OCI-LY7 (cell line): ENCODE measurements around the gene FAM174C. TPM values are rescaled to one million over a fixed set of nuclear protein-coding genes. Genes with fewer than 3 reads are reported as not detected.

Experiments
- BruUV-seq: library from RNA; stranded (reverse); fragments of 400-500 nt; replicated peaks from 2 replicates; lab custom pipeline; 2021; lab: Mats Ljungman, UMichigan
- CTCF ChIA-PET: fragments of 300-600 bp; sonication (Branson Sonifier 250); formaldehyde crosslinking; loops from one replicate; lab custom pipeline; 2022; ENCODE audit warnings: antibody characterized with exemption; ENCODE audit not compliant: unreplicated experiment; lab: Charles Lee
- POLR2A ChIA-PET: fragments of 300-600 bp; sonication (Branson Sonifier 250); formaldehyde crosslinking; loops from one replicate; lab custom pipeline; 2022; ENCODE audit warnings: antibody characterized with exemption; lab: Charles Lee
- DNase-seq: peaks from one replicate; pipeline ENCODE4 v3.0.0-alpha.2; 2015; ENCODE audit warnings: low spot score
- H2AFZ ChIP-seq: fragments of 200-600 bp; sonication (generic), shearing (Covaris generic); 2 replicates; pipeline ENCODE4 v1.6.1; 2014; ENCODE audit warnings: mild to moderate bottlenecking, antibody characterized with exemption, low read length, moderate library complexity
- H3K27ac ChIP-seq: fragments of 200-600 bp; sonication (generic); 2 replicates; pipeline ENCODE4 v1.5.1; 2014; ENCODE audit warnings: mixed run types, low read depth, mild to moderate bottlenecking, moderate library complexity, low read length, inconsistent platforms; ENCODE audit not compliant: poor library complexity, severe bottlenecking
- H3K36me3 ChIP-seq: fragments of 200-600 bp; sonication (generic); 2 replicates; pipeline ENCODE4 v1.6.1; 2014; ENCODE audit warnings: mild to moderate bottlenecking, antibody characterized with exemption, low read length, moderate library complexity, mixed read lengths; ENCODE audit not compliant: insufficient read depth
- H3K4me1 ChIP-seq: fragments of 200-600 bp; sonication (generic); 2 replicates; pipeline ENCODE4 v1.5.1; 2014; ENCODE audit warnings: mild to moderate bottlenecking, low read length; ENCODE audit not compliant: insufficient read depth, poor library complexity, severe bottlenecking
- H3K4me2 ChIP-seq: fragments of 200-600 bp; sonication (generic); 2 replicates; pipeline ENCODE4 v1.6.1; 2014; ENCODE audit warnings: mild to moderate bottlenecking, low read length
- H3K4me3 ChIP-seq: fragments of 200-600 bp; sonication (generic); 2 replicates; pipeline ENCODE4 v1.5.1; 2014; ENCODE audit warnings: mild to moderate bottlenecking, low read depth, low read length; ENCODE audit not compliant: poor library complexity, severe bottlenecking
- H3K79me2 ChIP-seq: fragments of 200-600 bp; sonication (generic); 2 replicates; pipeline ENCODE4 v1.6.1; 2016; ENCODE audit warnings: low read depth, mild to moderate bottlenecking, low read length, moderate library complexity, mixed read lengths; ENCODE audit not compliant: insufficient read depth
- H3K9me2 ChIP-seq: fragments of 200-600 bp; sonication (generic); 2 replicates; pipeline ENCODE4 v1.6.1; 2016; ENCODE audit warnings: mild to moderate bottlenecking, low read length, mixed read lengths; ENCODE audit not compliant: insufficient read depth
- H3K9me3 ChIP-seq: fragments of 200-600 bp; sonication (generic); 2 replicates; pipeline ENCODE4 v1.6.1; 2014; ENCODE audit warnings: mild to moderate bottlenecking, mixed run types, low read length, mixed read lengths
- H4K20me1 ChIP-seq: fragments of 200-600 bp; sonication (generic); 2 replicates; pipeline ENCODE4 v1.6.1; 2014; ENCODE audit warnings: mild to moderate bottlenecking, antibody characterized with exemption, low read length, moderate library complexity, mixed read lengths; ENCODE audit not compliant: insufficient read depth
- EZH2phosphoT487 ChIP-seq: fragments of 200-600 bp; sonication (generic); IDR thresholded peaks from 2 replicates; pipeline ENCODE4 v1.6.1; 2018; ENCODE audit warnings: low read depth, borderline replicate concordance, mild to moderate bottlenecking, mixed run types, antibody characterized with exemption, low read length, moderate library complexity, mixed read lengths
- intact Hi-C: fragments of 100-400 bp; cut with micrococcal nuclease; formaldehyde crosslinking; loops from one replicate; pipeline ENCODE4 v1.10.0; 2022; ENCODE audit not compliant: unreplicated experiment
- total RNA-seq, 2 experiments: library from RNA; depleted of rRNA in 1 of 2; stranded (reverse); fragments of >200 nt in 1 of 2; shearing (Covaris generic) in 1 of 2; gene quantifications; 2 replicates each; pipeline ENCODE4 v1.2.3, GENCODE V29; 2014 to 2022
- TF ChIP-seq, protein P1 (sequence below): fragments of 200-600 bp; sonication (generic); conservative IDR thresholded peaks from 2 replicates; pipeline ENCODE4 v1.5.1; 2014; ENCODE audit warnings: mild to moderate bottlenecking, antibody characterized with exemption, low read length, moderate library complexity, mixed read lengths

The FAM174C gene
- total RNA-seq, 2 experiments from 2014 or later = 53.2 to 81.5 TPM

DNA sequence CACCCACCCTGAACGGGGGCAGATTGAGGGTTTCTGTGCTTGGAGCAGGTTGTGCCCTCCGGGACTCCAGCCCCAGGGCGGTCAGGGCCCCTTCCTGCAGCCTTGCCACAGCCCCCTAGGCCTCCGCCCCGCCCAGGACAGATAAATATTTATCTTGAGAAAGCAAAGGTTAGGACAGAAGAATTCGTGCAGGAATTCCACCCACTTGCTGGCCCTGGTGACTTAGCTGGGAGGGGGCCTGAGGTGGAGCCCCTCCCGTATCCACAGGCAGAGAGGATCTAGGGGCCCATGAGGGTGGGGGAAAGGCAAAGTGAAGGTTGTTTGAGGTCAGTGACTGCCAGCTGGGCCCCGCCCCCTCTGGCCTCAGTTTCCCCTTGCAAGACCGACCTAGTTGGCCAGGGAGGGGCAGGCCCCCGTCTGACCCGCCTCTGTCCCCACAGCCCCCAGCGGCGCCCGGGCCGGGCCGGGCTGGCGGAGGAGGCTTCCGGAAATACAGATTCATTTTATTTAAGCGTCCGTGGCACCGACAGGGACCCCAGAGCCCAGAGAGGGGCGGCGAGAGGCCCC is 21.7 kb upstream of the FAM174C start:
- Histone ChIP-seq H3K79me2 (peaks cover 45% of the 10 kb centered on the region; the same call in 1 of the 2 replicates), H3K4me2 (peak overlapping the region; percentile 100), H2AFZ (no peak overlapping the region), H3K36me3 (peaks cover 78% of the 10 kb centered on the region), H3K9me2 (no peaks in the 10 kb centered on the region), H3K9me3 (no peaks in the 10 kb centered on the region), H3K4me1 (peaks cover 39% of the 10 kb centered on the region), H3K4me3 (peak overlapping the region; percentile 97), H4K20me1 (0 out of 2 replicates have a peak, but pooled peaks cover 7% of the 10 kb centered on the region), H3K27ac (peak overlapping the region; percentile 87)
- TF ChIP-seq, protein P1, sequence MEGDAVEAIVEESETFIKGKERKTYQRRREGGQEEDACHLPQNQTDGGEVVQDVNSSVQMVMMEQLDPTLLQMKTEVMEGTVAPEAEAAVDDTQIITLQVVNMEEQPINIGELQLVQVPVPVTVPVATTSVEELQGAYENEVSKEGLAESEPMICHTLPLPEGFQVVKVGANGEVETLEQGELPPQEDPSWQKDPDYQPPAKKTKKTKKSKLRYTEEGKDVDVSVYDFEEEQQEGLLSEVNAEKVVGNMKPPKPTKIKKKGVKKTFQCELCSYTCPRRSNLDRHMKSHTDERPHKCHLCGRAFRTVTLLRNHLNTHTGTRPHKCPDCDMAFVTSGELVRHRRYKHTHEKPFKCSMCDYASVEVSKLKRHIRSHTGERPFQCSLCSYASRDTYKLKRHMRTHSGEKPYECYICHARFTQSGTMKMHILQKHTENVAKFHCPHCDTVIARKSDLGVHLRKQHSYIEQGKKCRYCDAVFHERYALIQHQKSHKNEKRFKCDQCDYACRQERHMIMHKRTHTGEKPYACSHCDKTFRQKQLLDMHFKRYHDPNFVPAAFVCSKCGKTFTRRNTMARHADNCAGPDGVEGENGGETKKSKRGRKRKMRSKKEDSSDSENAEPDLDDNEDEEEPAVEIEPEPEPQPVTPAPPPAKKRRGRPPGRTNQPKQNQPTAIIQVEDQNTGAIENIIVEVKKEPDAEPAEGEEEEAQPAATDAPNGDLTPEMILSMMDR = no peak
- TF ChIP-seq EZH2phosphoT487 = no peak
- BruUV-seq = no TSS peak
- intact Hi-C loops = loop anchor here (1.0 kb wide), 1 partner anchor 8 kb away; no protein-coding TSS in a partner anchor
- POLR2A ChIA-PET = interaction anchor here (1.1 to 1.7 kb wide), 3 partner anchors 10 to 22 kb away, joined by 3 to 13 read pairs (median 3); partner anchors contain the start of genes CIRBP and FAM174C
- CTCF ChIA-PET = no interaction called here
- DNase-seq = no peak

DNA sequence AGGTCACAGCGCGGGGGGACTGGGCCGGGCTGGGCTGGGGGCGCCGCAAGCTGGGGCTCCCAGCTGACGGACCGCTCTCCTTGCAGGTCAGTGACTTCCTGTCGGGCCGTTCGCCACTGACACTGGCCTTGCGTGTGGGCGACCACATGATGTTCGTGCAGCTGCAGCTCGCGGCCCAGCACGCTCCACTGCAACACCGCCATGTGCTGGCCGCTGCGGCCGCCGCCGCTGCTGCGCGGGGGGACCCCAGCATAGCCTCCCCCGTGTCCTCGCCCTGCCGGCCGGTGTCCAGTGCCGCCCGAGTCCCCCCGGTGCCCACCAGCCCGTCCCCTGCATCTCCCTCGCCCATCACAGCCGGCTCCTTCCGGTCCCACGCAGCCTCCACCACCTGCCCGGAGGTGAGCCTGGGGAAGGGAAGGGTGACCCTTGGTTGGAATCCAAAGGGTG is 21.2 kb upstream of the FAM174C start:
- Histone ChIP-seq H3K4me3 (no peak overlapping the region), H3K79me2 (peaks cover 45% of the 10 kb centered on the region; the same call in 1 of the 2 replicates), H3K9me2 (no peaks in the 10 kb centered on the region), H3K4me2 (no peak overlapping the region), H2AFZ (no peak overlapping the region), H4K20me1 (0 out of 2 replicates have a peak, but pooled peaks cover 7% of the 10 kb centered on the region), H3K36me3 (peaks cover 78% of the 10 kb centered on the region), H3K4me1 (peaks cover 44% of the 10 kb centered on the region), H3K9me3 (no peaks in the 10 kb centered on the region), H3K27ac (no peak overlapping the region)
- CTCF ChIA-PET = no interaction called here
- POLR2A ChIA-PET = interaction anchor here (1.7 kb wide), 1 partner anchor 15 kb away, joined by 13 read pairs; the partner anchor contains the start of gene CIRBP
- TF ChIP-seq, protein P1 = no peak
- TF ChIP-seq EZH2phosphoT487 = no peak
- no TSS peak for BruUV-seq
- intact Hi-C loops = no loop called here
- no peak for DNase-seq
